Activated naive CD4-positive, alpha-beta T cell treated with anti-CD3 and anti-CD28 coated beads for 36 hours (primary cell): ENCODE measurements around the gene DYNC1I1. TPM values are rescaled to one million over a fixed set of nuclear protein-coding genes. Genes with fewer than 3 reads are reported as not detected.

Experiments
- CTCF ChIA-PET: fragments of 350-600 bp; sonication (Branson Sonifier 250); formaldehyde crosslinking; loops from one replicate; lab custom pipeline; 2021; ENCODE audit warnings: antibody characterized with exemption; lab: Charles Lee
- DNase-seq: peaks from one replicate; pipeline ENCODE4 v3.0.0-alpha.2; 2020
- H3K27ac Mint-ChIP-seq: one replicate; pipeline ENCODE4 v1.8.0; 2021; ENCODE audit warnings: mild to moderate bottlenecking, mixed read lengths
- H3K27me3 Mint-ChIP-seq: one replicate; pipeline ENCODE4 v1.8.0; 2021; ENCODE audit warnings: low read depth, mixed read lengths
- H3K36me3 Mint-ChIP-seq: one replicate; pipeline ENCODE4 v1.8.0; 2021; ENCODE audit warnings: low read depth, mixed read lengths
- H3K4me1 Mint-ChIP-seq: one replicate; pipeline ENCODE4 v1.8.0; 2021; ENCODE audit warnings: low read depth, mixed read lengths
- H3K4me3 Mint-ChIP-seq: one replicate; pipeline ENCODE4 v1.8.0; 2021; ENCODE audit warnings: mild to moderate bottlenecking, moderate library complexity, mixed read lengths
- H3K9me3 Mint-ChIP-seq: one replicate; pipeline ENCODE4 v1.8.0; 2021; ENCODE audit warnings: mixed read lengths
- intact Hi-C: fragments of 100-400 bp; cut with micrococcal nuclease; formaldehyde crosslinking; loops from one replicate; pipeline ENCODE4 v1.15.1; 2023
- total RNA-seq, 2 experiments: library from RNA; stranded (reverse); gene quantifications; one replicate each; pipeline ENCODE4 v1.2.3, GENCODE V29; 2021

Gene DYNC1I1
- total RNA-seq, 2 experiments from 2014 or later = not detected

GRCh38 chr7:95798401-95798930, 26.1 kb downstream of the DYNC1I1 start:
- H3K27me3 Mint-ChIP-seq = peaks cover 5% of the 10 kb centered on the region
- DNase-seq = no peak
- H3K36me3 Mint-ChIP-seq = no peaks in the 10 kb centered on the region
- intact Hi-C loops = no loop called here
- CTCF ChIA-PET = no interaction called here
- H3K9me3 Mint-ChIP-seq = peaks cover 3% of the 10 kb centered on the region
- H3K4me3 Mint-ChIP-seq = no peak overlapping the region
- H3K4me1 Mint-ChIP-seq = no peaks in the 10 kb centered on the region
- no peak overlapping the region for H3K27ac Mint-ChIP-seq

GRCh38 chr7:95800787-95801186, 28.4 kb downstream of the DYNC1I1 start:
- Mint-ChIP-seq H3K27ac (no peak overlapping the region), H3K4me1 (no peaks in the 10 kb centered on the region), H3K4me3 (no peak overlapping the region), H3K27me3 (peaks cover 4% of the 10 kb centered on the region), H3K9me3 (peaks cover 3% of the 10 kb centered on the region), H3K36me3 (no peaks in the 10 kb centered on the region)
- DNase-seq = no peak
- intact Hi-C loops = no loop called here
- CTCF ChIA-PET = no interaction called here

DNA sequence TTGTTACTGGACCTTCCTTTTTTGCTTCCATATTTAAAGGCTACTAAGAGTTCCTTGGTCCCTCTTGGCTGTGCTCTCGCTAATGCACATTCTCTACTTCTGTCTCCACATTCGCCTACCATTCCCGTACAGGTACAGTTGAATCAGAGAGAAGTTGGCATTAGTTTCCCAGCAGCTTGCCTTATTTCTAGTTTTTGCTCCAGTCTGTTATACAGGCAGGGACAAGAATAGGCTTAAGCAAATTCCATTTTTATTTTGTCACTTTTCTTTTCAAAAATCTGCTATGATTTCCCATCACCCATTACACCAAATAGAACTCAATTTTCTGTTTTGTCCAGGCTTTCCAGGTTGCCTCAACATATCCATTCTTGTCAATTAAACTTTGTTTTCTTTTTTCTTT, 29.9 kb downstream of the DYNC1I1 start:
- no peak for DNase-seq
- Mint-ChIP-seq H3K27ac (no peak overlapping the region), H3K4me1 (no peaks in the 10 kb centered on the region), H3K4me3 (no peak overlapping the region), H3K27me3 (peaks cover 4% of the 10 kb centered on the region), H3K36me3 (no peaks in the 10 kb centered on the region), H3K9me3 (peaks cover 3% of the 10 kb centered on the region)
- intact Hi-C loops = no loop called here
- CTCF ChIA-PET = no interaction called here

DNA sequence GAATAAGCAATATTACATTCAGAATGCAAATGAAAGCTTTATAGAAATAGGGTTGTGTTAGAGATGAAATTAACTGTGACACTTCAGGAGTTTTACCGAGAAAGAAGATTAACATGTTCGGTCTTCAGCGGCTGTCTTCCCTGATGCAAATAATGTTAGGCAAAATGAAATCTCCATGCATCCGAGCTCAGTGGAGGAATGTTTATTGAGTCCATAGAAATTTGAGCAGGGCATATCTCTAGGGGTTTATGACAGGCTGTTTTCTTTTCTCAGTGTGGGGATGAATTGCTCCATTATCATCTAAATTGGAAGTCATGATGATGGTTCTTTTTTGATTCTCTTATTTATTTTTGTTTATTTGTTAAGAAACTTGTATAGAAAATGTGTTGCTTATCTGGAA, 31.7 kb downstream of the DYNC1I1 start:
- no peak overlapping the region for H3K27ac Mint-ChIP-seq
- intact Hi-C loops = no loop called here
- H3K4me1 Mint-ChIP-seq = no peaks in the 10 kb centered on the region
- H3K36me3 Mint-ChIP-seq = no peaks in the 10 kb centered on the region
- peaks cover 3% of the 10 kb centered on the region for H3K9me3 Mint-ChIP-seq
- H3K27me3 Mint-ChIP-seq = peaks cover 8% of the 10 kb centered on the region
- no peak for DNase-seq
- CTCF ChIA-PET = no interaction called here
- H3K4me3 Mint-ChIP-seq = no peak overlapping the region

GRCh38 chr7:95805909-95806308, 33.6 kb downstream of the DYNC1I1 start:
- no peak for DNase-seq
- Mint-ChIP-seq H3K36me3 (no peaks in the 10 kb centered on the region), H3K27ac (no peak overlapping the region), H3K9me3 (peaks cover 3% of the 10 kb centered on the region), H3K27me3 (peaks cover 8% of the 10 kb centered on the region), H3K4me1 (no peaks in the 10 kb centered on the region), H3K4me3 (no peak overlapping the region)
- intact Hi-C loops = no loop called here
- CTCF ChIA-PET = interaction anchor here (0.8 kb wide), 1 partner anchor 11 kb away, joined by 5 read pairs; no protein-coding TSS in a partner anchor

GRCh38 chr7:95808396-95808795, 36.0 kb downstream of the DYNC1I1 start:
- H3K36me3 Mint-ChIP-seq = no peaks in the 10 kb centered on the region
- no peaks in the 10 kb centered on the region for H3K4me1 Mint-ChIP-seq
- H3K4me3 Mint-ChIP-seq = no peak overlapping the region
- no peaks in the 10 kb centered on the region for H3K9me3 Mint-ChIP-seq
- H3K27ac Mint-ChIP-seq = no peak overlapping the region
- peaks cover 3% of the 10 kb centered on the region for H3K27me3 Mint-ChIP-seq
- CTCF ChIA-PET = interaction anchor here (0.6 kb wide), 1 partner anchor 47 kb away, joined by 3 read pairs; no protein-coding TSS in a partner anchor
- intact Hi-C loops = no loop called here
- DNase-seq = no peak

- CTCF ChIA-PET = interaction anchor here (0.6 kb wide), 1 partner anchor 494 kb away, joined by 3 read pairs; no protein-coding TSS in a partner anchor
- intact Hi-C loops = no loop called here
- Mint-ChIP-seq H3K36me3 (no peaks in the 10 kb centered on the region), H3K27me3 (peaks cover 3% of the 10 kb centered on the region), H3K4me1 (no peaks in the 10 kb centered on the region), H3K4me3 (no peak overlapping the region), H3K9me3 (no peaks in the 10 kb centered on the region), H3K27ac (no peak overlapping the region)
- DNase-seq = no peak
These were observed 39.6 kb downstream of the DYNC1I1 start for GRCh38 chr7:95811846-95812445.

GRCh38 chr7:95814721-95815120, 42.4 kb downstream of the DYNC1I1 start:
- H3K27ac Mint-ChIP-seq = no peak overlapping the region
- H3K9me3 Mint-ChIP-seq = no peaks in the 10 kb centered on the region
- H3K4me1 Mint-ChIP-seq = no peaks in the 10 kb centered on the region
- H3K27me3 Mint-ChIP-seq = peaks cover 2% of the 10 kb centered on the region
- intact Hi-C loops = no loop called here
- no peak overlapping the region for H3K4me3 Mint-ChIP-seq
- no peaks in the 10 kb centered on the region for H3K36me3 Mint-ChIP-seq
- CTCF ChIA-PET = no interaction called here
- no peak for DNase-seq

- H3K27me3 Mint-ChIP-seq = peaks cover 2% of the 10 kb centered on the region
- no peaks in the 10 kb centered on the region for H3K4me1 Mint-ChIP-seq
- no peak overlapping the region for H3K27ac Mint-ChIP-seq
- H3K36me3 Mint-ChIP-seq = no peaks in the 10 kb centered on the region
- H3K9me3 Mint-ChIP-seq = no peaks in the 10 kb centered on the region
- H3K4me3 Mint-ChIP-seq = no peak overlapping the region
- no peak for DNase-seq
- CTCF ChIA-PET = no interaction called here
- intact Hi-C loops = no loop called here
These were observed 45.7 kb downstream of the DYNC1I1 start for GRCh38 chr7:95817866-95818640.

- Mint-ChIP-seq H3K36me3 (no peaks in the 10 kb centered on the region), H3K4me1 (no peaks in the 10 kb centered on the region), H3K9me3 (no peaks in the 10 kb centered on the region), H3K27ac (no peak overlapping the region), H3K27me3 (peaks cover 2% of the 10 kb centered on the region), H3K4me3 (no peak overlapping the region)
- intact Hi-C loops = no loop called here
- CTCF ChIA-PET = no interaction called here
- DNase-seq = no peak
These were observed 48.4 kb downstream of the DYNC1I1 start for GRCh38 chr7:95820778-95821177.

DNA sequence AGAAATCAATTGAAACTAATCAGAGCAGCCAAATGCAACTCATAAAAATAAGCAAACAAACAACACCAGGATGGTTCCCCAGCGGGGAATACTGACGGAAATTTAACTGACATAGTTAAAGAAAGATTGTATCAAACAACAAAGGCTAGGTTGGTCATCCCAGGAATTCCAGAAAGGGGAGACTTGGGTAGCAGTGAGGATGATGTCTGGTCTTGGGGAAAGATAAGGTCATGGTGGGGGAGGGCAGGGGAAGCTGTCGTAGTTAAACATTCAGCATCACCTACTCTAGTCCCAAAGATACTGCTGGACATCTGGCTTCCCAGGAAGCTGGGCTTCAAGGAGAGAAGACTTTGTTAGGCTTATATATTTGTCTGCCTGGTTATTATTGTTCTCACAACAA, 50.4 kb downstream of the DYNC1I1 start:
- CTCF ChIA-PET = no interaction called here
- Mint-ChIP-seq H3K27ac (no peak overlapping the region), H3K4me1 (no peaks in the 10 kb centered on the region), H3K27me3 (peaks cover 2% of the 10 kb centered on the region), H3K36me3 (no peaks in the 10 kb centered on the region), H3K9me3 (no peaks in the 10 kb centered on the region), H3K4me3 (no peak overlapping the region)
- no peak for DNase-seq
- intact Hi-C loops = no loop called here

- intact Hi-C loops = no loop called here
- no peaks in the 10 kb centered on the region for H3K4me1 Mint-ChIP-seq
- H3K9me3 Mint-ChIP-seq = no peaks in the 10 kb centered on the region
- H3K36me3 Mint-ChIP-seq = no peaks in the 10 kb centered on the region
- H3K27ac Mint-ChIP-seq = no peak overlapping the region
- H3K4me3 Mint-ChIP-seq = no peak overlapping the region
- CTCF ChIA-PET = interaction anchor here (0.5 kb wide), 1 partner anchor 191 kb away, joined by 3 read pairs; no protein-coding TSS in a partner anchor
- no peaks in the 10 kb centered on the region for H3K27me3 Mint-ChIP-seq
- DNase-seq = no peak
These were observed 52.3 kb downstream of the DYNC1I1 start for GRCh38 chr7:95824616-95825015.
